ENCODE results near the gene MYBPHL.

- TF ChIP-seq POLR2AphosphoS5 (IDR thresholded peaks at IDR 0.05; ENCODE audit: low read depth) = no peak
- TF ChIP-seq EZH2phosphoT487 (IDR thresholded peaks at IDR 0.05; ENCODE audit: unreplicated experiment) = no peak
- TF ChIP-seq, protein P1, sequence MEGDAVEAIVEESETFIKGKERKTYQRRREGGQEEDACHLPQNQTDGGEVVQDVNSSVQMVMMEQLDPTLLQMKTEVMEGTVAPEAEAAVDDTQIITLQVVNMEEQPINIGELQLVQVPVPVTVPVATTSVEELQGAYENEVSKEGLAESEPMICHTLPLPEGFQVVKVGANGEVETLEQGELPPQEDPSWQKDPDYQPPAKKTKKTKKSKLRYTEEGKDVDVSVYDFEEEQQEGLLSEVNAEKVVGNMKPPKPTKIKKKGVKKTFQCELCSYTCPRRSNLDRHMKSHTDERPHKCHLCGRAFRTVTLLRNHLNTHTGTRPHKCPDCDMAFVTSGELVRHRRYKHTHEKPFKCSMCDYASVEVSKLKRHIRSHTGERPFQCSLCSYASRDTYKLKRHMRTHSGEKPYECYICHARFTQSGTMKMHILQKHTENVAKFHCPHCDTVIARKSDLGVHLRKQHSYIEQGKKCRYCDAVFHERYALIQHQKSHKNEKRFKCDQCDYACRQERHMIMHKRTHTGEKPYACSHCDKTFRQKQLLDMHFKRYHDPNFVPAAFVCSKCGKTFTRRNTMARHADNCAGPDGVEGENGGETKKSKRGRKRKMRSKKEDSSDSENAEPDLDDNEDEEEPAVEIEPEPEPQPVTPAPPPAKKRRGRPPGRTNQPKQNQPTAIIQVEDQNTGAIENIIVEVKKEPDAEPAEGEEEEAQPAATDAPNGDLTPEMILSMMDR (conservative IDR thresholded peaks at IDR 0.05; ENCODE audit: low read depth in 2 of 2) = no peak
Measured at GRCh38 chr1:109314795-109315194, 8.0 kb upstream of the MYBPHL start.

All from GM23338 (cell line).